ENCODE measurements around the gene THSD4. TPM values are rescaled to one million over a fixed set of nuclear protein-coding genes. Genes with fewer than 3 reads are reported as not detected.

Gene THSD4
- total and polyA plus RNA-seq, 9 of the 15 experiments (the other 6 are each of a cell fraction or from before 2014, with no cell fraction given) = 0.04 TPM; not detected in 5

DNA sequence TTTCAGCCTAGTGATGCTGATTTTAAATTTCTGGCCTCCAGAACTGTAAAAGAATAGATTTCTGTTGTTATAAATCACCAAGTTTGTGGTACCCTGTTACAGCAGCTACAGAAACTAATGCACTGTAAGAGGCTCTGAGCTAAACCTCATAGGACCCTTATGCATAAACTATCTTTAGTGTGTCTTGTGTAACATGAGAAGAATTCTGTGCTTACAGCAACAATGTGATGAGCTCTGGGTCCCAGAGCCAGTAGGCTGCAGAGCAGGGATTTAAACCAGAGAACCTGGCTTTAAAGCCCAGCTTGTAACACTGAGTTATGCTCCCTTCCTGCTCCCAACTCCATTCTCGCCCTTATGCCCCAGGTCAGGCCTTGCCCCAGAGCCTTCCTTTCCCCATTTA lies 113.1 kb downstream of the THSD4 start:
- 0% methylated on average over 1 of the region's 1 CpG for WGBS (ENCODE audit: insufficient coverage, low coverage, missing lambda C conversion rate)
- ChIA-PET CTCF (ENCODE audit: low intra/inter-chr PET ratio) (no interaction called here), POLR2A (no interaction called here)
- no TSS peak for BruUV-seq (replicated peaks)
- Histone ChIP-seq H4K20me1 (replicated peaks; ENCODE audit: control insufficient read depth, insufficient read depth, low read length) (no peaks in the 10 kb centered on the region), H3K4me2 (ENCODE audit: insufficient read depth, low read length) (no peak overlapping the region), H3K4me3 (no peak overlapping the region), H2AFZ (ENCODE audit: low read depth, low read length) (no peak overlapping the region), H3K9ac (ENCODE audit: insufficient read depth in 1 of 2, low read depth in 2 of 2, low read length in 2 of 2) (no peak overlapping the region), H3K9me1 (ENCODE audit: control insufficient read depth, insufficient read depth, low read length) (no peaks in the 10 kb centered on the region), H3K27me3 (ENCODE audit: control insufficient read depth in 2 of 2, insufficient read depth in 2 of 2, low read length in 2 of 2) (peaks cover 0 to 9% of the 10 kb centered on the region in 2 experiments; a peak in 1 of 5 replicates), H3K9me3 (replicated peaks; ENCODE audit: control insufficient read depth, insufficient read depth, low read depth, low read length) (no peaks in the 10 kb centered on the region), H3K4me1 (replicated peaks in 1 of 2; ENCODE audit: control insufficient read depth in 2 of 2, insufficient read depth in 2 of 2, low read length in 2 of 2) (no peaks in the 10 kb centered on the region; a peak in 1 of 5 replicates), H3K79me2 (ENCODE audit: control insufficient read depth, insufficient read depth, low read length) (no peaks in the 10 kb centered on the region), H3K36me3 (ENCODE audit: control insufficient read depth, insufficient read depth, low read length) (no peaks in the 10 kb centered on the region), H3K27ac (ENCODE audit: extremely low read depth, low read depth, low read length) (no peak overlapping the region)
- DNase-seq (ENCODE audit: extremely low read depth in 1 of 4, low spot score in 3 of 4) = no peak
- no peak for ATAC-seq
- TF ChIP-seq EP400 (IDR thresholded peaks at IDR 0.05) = no peak
- TF ChIP-seq TRIM28 (IDR thresholded peaks at IDR 0.05) = no peak
- TF ChIP-seq CBX3 (IDR thresholded peaks at IDR 0.05; ENCODE audit: borderline replicate concordance in 1 of 2, low read length in 2 of 2) = no peak
- no peak for TF ChIP-seq KLF16 (IDR thresholded peaks at IDR 0.05)
- TF ChIP-seq ZNF384 (IDR thresholded peaks at IDR 0.05; ENCODE audit: low read depth, low read length) = no peak
- TF ChIP-seq, protein P1, sequence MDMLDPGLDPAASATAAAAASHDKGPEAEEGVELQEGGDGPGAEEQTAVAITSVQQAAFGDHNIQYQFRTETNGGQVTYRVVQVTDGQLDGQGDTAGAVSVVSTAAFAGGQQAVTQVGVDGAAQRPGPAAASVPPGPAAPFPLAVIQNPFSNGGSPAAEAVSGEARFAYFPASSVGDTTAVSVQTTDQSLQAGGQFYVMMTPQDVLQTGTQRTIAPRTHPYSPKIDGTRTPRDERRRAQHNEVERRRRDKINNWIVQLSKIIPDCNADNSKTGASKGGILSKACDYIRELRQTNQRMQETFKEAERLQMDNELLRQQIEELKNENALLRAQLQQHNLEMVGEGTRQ (CRISPR knock-in tag; IDR thresholded peaks at IDR 0.05) = no peak
- TF ChIP-seq ZFP30 (CRISPR knock-in tag; IDR thresholded peaks at IDR 0.05; ENCODE audit: borderline replicate concordance) = no peak
- no peak for TF ChIP-seq STAT5B (CRISPR knock-in tag; IDR thresholded peaks at IDR 0.05)
- TF ChIP-seq ZNF707 (CRISPR knock-in tag; conservative IDR thresholded peaks at IDR 0.05) = no peak
- TF ChIP-seq, protein P2, sequence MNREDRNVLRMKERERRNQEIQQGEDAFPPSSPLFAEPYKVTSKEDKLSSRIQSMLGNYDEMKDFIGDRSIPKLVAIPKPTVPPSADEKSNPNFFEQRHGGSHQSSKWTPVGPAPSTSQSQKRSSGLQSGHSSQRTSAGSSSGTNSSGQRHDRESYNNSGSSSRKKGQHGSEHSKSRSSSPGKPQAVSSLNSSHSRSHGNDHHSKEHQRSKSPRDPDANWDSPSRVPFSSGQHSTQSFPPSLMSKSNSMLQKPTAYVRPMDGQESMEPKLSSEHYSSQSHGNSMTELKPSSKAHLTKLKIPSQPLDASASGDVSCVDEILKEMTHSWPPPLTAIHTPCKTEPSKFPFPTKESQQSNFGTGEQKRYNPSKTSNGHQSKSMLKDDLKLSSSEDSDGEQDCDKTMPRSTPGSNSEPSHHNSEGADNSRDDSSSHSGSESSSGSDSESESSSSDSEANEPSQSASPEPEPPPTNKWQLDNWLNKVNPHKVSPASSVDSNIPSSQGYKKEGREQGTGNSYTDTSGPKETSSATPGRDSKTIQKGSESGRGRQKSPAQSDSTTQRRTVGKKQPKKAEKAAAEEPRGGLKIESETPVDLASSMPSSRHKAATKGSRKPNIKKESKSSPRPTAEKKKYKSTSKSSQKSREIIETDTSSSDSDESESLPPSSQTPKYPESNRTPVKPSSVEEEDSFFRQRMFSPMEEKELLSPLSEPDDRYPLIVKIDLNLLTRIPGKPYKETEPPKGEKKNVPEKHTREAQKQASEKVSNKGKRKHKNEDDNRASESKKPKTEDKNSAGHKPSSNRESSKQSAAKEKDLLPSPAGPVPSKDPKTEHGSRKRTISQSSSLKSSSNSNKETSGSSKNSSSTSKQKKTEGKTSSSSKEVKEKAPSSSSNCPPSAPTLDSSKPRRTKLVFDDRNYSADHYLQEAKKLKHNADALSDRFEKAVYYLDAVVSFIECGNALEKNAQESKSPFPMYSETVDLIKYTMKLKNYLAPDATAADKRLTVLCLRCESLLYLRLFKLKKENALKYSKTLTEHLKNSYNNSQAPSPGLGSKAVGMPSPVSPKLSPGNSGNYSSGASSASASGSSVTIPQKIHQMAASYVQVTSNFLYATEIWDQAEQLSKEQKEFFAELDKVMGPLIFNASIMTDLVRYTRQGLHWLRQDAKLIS (CRISPR knock-in tag; IDR thresholded peaks at IDR 0.05) = no peak
- TF ChIP-seq ZNF217 (CRISPR knock-in tag; IDR thresholded peaks at IDR 0.05) = no peak
- no peak for TF ChIP-seq SRSF7 (optimal IDR thresholded peaks at IDR 0.05; ENCODE audit: low read depth, low read length)
- TF ChIP-seq RBM15 (IDR thresholded peaks at IDR 0.05; ENCODE audit: insufficient read depth, low read length) = no peak
- no peak for TF ChIP-seq SMARCA5 (IDR thresholded peaks at IDR 0.05)
- TF ChIP-seq NR2C2 (CRISPR knock-in tag; IDR thresholded peaks at IDR 0.05) = no peak
- no peak for TF ChIP-seq NR2C2 (tag; IDR thresholded peaks at IDR 0.05)
- TF ChIP-seq TAF15 (IDR thresholded peaks at IDR 0.05; ENCODE audit: low read depth, low read length) = no peak
- in situ Hi-C loops (cut with MboI) (no loop called here), intact Hi-C loops (cut with micrococcal nuclease) (no loop called here)
- no peak for FAIRE-seq
